LNCAP (cell line): ENCODE measurements around the gene TREML2.

ENCODE experiments used
- TF ChIP-seq, protein P1 (sequence below): fragments of 450-650 bp; IDR thresholded peaks from 2 replicates; pipeline ENCODE4 v1.5.1; 2017; ENCODE audit warnings: mild to moderate bottlenecking

TREML2 gene

GRCh38 chr6:41167173-41167963 is 33.6 kb downstream of the TREML2 start:
- TF ChIP-seq, protein P1, sequence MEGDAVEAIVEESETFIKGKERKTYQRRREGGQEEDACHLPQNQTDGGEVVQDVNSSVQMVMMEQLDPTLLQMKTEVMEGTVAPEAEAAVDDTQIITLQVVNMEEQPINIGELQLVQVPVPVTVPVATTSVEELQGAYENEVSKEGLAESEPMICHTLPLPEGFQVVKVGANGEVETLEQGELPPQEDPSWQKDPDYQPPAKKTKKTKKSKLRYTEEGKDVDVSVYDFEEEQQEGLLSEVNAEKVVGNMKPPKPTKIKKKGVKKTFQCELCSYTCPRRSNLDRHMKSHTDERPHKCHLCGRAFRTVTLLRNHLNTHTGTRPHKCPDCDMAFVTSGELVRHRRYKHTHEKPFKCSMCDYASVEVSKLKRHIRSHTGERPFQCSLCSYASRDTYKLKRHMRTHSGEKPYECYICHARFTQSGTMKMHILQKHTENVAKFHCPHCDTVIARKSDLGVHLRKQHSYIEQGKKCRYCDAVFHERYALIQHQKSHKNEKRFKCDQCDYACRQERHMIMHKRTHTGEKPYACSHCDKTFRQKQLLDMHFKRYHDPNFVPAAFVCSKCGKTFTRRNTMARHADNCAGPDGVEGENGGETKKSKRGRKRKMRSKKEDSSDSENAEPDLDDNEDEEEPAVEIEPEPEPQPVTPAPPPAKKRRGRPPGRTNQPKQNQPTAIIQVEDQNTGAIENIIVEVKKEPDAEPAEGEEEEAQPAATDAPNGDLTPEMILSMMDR = no peak

DNA sequence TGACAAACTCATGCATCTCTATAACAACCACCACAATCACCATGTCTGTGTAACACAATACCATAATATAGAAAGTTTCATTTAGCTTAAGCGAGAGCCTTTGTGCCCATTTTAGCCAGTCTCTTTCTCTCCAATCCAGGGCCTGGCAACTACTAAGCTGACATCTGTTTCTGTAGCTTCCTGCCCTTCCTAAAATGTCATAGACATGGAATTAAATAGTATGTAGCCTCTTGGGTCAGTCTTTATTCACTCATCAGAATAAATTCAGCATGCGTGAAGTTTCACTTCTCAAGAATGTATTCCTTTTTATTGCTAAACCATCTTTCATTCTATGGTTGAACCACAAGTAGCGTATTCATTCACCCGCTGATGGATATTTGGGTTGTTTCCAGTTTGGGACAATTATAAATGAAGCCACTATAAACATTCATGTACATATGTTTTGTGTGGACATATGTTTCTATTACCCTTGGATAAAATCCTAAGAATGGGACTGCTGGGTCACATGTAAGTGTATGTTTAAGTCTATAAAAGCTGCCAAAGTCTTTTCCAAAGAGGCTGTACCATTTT is 36.3 kb downstream of the TREML2 start:
- TF ChIP-seq, protein P1 = no peak

DNA sequence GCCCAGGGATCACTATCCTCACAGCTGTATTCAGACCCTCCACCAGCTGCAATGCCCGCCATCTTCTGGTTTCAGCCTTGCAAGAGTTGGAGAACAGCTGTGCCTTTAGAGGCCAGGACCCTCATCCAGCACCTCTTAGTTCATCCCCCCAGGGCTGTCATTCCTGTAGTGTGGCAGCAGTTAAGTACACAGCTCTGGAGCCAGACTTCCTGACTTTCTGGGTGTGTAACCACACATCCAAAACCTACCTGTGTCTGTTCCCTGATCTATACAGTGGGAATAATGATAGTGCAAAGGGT is 37.6 kb downstream of the TREML2 start:
- TF ChIP-seq, protein P1 = no peak

DNA sequence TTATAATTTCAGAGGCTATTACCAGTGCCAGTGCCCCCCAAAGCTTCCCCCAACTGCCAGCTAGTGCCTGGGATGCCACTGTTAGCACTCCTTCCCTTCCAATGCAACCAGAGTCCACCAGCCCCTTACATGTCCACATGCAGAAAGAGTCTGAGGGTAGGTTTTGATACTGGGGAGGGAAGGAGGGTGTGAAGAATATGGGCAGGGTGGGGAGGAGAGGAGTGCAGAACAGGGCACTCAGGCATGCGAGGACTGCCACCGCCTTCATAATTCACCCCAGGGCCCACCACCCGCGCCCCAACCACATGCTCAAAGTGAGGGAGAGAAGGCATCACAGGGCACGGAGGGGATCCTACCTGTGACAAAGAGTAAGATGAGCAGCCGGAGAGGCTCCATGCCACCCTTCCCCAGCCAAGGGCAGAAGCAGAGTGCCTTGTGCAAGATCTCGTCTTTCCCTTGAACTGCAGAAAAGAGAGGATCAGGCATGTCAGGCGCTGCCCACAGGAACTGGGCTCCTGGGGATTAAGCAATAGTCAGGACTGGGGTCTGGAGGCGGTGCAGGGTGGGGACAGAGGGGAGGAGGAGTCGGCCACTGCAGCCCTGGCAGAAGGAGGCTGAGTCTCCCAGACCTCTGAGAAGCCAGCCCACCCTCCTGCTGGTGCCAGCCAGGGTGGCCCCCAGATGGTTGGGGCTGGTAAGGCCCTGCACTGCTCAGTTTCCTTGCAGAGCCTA is 38.1 kb downstream of the TREML2 start, which contains the start of gene TREM2:
Gene TREM2 (minus strand): TSS at position 430 of the 732 bp plus-strand sequence. CDS start 34 bp downstream, at position 396.
- TF ChIP-seq, protein P1 = no peak

- TF ChIP-seq, protein P1 = no peak
Observed at GRCh38 chr6:41161851-41162552, 38.9 kb downstream of the TREML2 start.

DNA sequence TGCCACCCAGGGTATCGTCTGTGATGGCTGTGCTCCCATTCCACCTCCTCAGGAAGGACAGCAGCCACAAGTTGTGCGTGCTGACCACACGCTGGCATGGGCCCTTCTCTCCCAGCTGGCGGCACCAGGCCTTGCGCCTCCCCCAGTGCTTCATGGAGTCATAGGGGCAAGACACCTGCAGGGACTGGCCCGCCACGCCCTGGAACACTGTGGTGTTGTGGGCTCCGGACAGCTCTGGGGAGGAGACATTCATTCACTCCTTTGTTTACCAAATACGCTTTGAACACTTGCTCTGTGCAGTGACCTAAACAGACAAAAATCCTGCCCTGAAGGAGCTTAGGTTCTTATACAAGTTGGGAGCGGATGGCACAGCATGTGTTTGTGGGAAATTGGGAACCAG is 39.6 kb downstream of the TREML2 start:
- TF ChIP-seq, protein P1 = no peak

DNA sequence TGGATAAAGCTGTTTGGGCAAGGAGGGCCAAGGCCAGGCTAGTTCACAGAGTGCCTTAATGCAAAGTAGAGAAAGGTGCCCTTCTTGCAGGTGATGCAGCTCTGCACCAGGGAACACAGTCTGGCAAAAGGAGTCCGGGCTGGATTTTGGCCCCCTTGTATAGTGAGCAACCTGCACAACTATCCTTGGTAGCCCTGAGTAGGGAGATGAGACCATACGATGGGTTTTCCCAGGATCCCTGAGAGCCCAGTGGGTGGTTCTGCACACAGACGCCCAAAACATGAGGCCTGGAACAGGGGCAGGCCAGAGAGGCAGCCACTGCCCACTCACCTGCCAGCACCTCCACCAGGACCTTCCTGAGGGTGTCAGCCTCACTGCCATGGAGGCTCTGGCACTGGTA is 40.0 kb downstream of the TREML2 start:
- TF ChIP-seq, protein P1 = no peak
